SK-N-SH (cell line): ENCODE data around the gene ANKRD33B. TPM values are rescaled to one million over a fixed set of nuclear protein-coding genes. Genes with fewer than 3 reads are reported as not detected.
"Not testable (repeated sequence)": the region's sequence is repeated elsewhere in the genome, so short reads cannot be mapped to it uniquely, and the experiment has no call there.

Source experiments
- CTCF ChIA-PET: fragments of 300-600, 350-600 bp; formaldehyde crosslinking; extraction: SDS; loops from one replicate; lab custom pipeline; 2021; lab: Yijun Ruan, JAX
- POLR2A ChIA-PET: fragments of 350-600 bp; sonication (Branson Sonifier 250); formaldehyde crosslinking; extraction: SDS; loops from one replicate; lab custom pipeline; 2020; ENCODE audit warnings: antibody characterized with exemption, inconsistent platforms; lab: Yijun Ruan, JAX
- DNase-seq: peaks from one replicate; pipeline ENCODE4 v3.0.0; 2012
- H2AFZ ChIP-seq: fragments of 200-600 bp; sonication (generic); 2 replicates; pipeline ENCODE4 v1.8.1; 2016; ENCODE audit warnings: antibody characterized with exemption, mild to moderate bottlenecking, low read depth
- H3F3A ChIP-seq: fragments of 200-600 bp; sonication (generic); replicated peaks from 2 replicates; pipeline ENCODE3; 2016; ENCODE audit warnings: antibody characterized with exemption, mild to moderate bottlenecking; ENCODE audit not compliant: insufficient read depth
- H3K27ac ChIP-seq, 2 experiments: fragments of 200-500 bp in 1 of 2; fragments of 200-600 bp in 1 of 2; sonication (Bioruptor generic) in 1 of 2; sonication (generic), shearing (Covaris generic) in 1 of 2; 2 replicates each; pipeline versions ENCODE4 v1.5.1 to v1.6.1; 2014 to 2016; ENCODE audit warnings: low read depth in 2 of 2, inconsistent platforms in 1 of 2, low read length in 1 of 2, mild to moderate bottlenecking in 1 of 2, mixed read lengths in 1 of 2
- H3K27me3 ChIP-seq: fragments of 200-600 bp; sonication (generic), shearing (Covaris generic); 2 replicates; pipeline ENCODE4 v1.6.1; 2016; ENCODE audit warnings: mixed run types; ENCODE audit not compliant: insufficient read depth
- H3K36me3 ChIP-seq, 2 experiments: fragments of 200-500 bp in 1 of 2; fragments of 200-600 bp in 1 of 2; sonication (Bioruptor generic) in 1 of 2; sonication (generic) in 1 of 2; replicated peaks in 1 of 2; 2 replicates each; pipeline versions ENCODE3 to v1.5.1; 2014 to 2016; ENCODE audit warnings: low read length in 1 of 2, mild to moderate bottlenecking in 1 of 2; ENCODE audit not compliant: insufficient read depth in 2 of 2, control insufficient read depth in 1 of 2
- H3K4me1 ChIP-seq, 2 experiments: fragments of 200-500 bp in 1 of 2; fragments of 200-600 bp in 1 of 2; sonication (Bioruptor generic) in 1 of 2; sonication (generic), shearing (Covaris generic) in 1 of 2; 2 replicates each; pipeline versions ENCODE4 v1.5.1 to v1.6.1; 2014 to 2016; ENCODE audit warnings: low read depth in 1 of 2, low read length in 1 of 2, mixed run types in 1 of 2; ENCODE audit not compliant: insufficient read depth in 2 of 2, control insufficient read depth in 1 of 2
- H3K4me2 ChIP-seq: fragments of 200-600 bp; sonication (generic), shearing (Covaris generic); 2 replicates; pipeline ENCODE4 v1.6.1; 2017; ENCODE audit warnings: mixed run types
- H3K4me3 ChIP-seq, 2 experiments: fragments of 200-500 bp in 1 of 2; fragments of 200-600 bp in 1 of 2; sonication (Bioruptor generic) in 1 of 2; sonication (generic), shearing (Covaris generic) in 1 of 2; 2 replicates each; pipeline versions ENCODE4 v1.5.1 to v1.8.1; 2014 to 2016; ENCODE audit warnings: low read depth in 2 of 2, inconsistent platforms in 1 of 2, low read length in 1 of 2, mild to moderate bottlenecking in 1 of 2, mixed read lengths in 1 of 2, moderate library complexity in 1 of 2
- H3K79me2 ChIP-seq: fragments of 200-600 bp; sonication (generic); 2 replicates; pipeline ENCODE4 v1.8.1; 2017; ENCODE audit warnings: mild to moderate bottlenecking; ENCODE audit not compliant: insufficient read depth
- H3K9ac ChIP-seq: fragments of 200-600 bp; sonication (generic); 2 replicates; pipeline ENCODE4 v1.6.1; 2017; ENCODE audit warnings: mixed run types
- H3K9me2 ChIP-seq: fragments of 200-600 bp; sonication (generic); 2 replicates; pipeline ENCODE4 v1.6.1; 2017; ENCODE audit warnings: mixed run types
- H3K9me3 ChIP-seq: fragments of 200-600 bp; sonication (generic); 2 replicates; pipeline ENCODE4 v1.6.1; 2017; ENCODE audit warnings: mixed run types, mild to moderate bottlenecking, moderate library complexity
- H4K20me1 ChIP-seq: fragments of 200-600 bp; sonication (generic); 2 replicates; pipeline ENCODE4 v1.6.1; 2017; ENCODE audit warnings: mild to moderate bottlenecking, mixed run types; ENCODE audit not compliant: insufficient read depth
- CHD2 ChIP-seq: fragments of 150-350 bp; IDR thresholded peaks from 2 replicates; pipeline ENCODE4 v1.6.1; 2018; ENCODE audit warnings: low read length; ENCODE audit not compliant: partially characterized antibody
- FOSL2 ChIP-seq: IDR thresholded peaks from 2 replicates; pipeline ENCODE4 v1.4.0; 2012; ENCODE audit warnings: low read depth, mild to moderate bottlenecking, moderate library complexity, borderline replicate concordance
- GABPA ChIP-seq: IDR thresholded peaks from 2 replicates; pipeline ENCODE4 v1.4.0; 2012; ENCODE audit warnings: low read depth, mild to moderate bottlenecking
- SIN3A ChIP-seq: IDR thresholded peaks from 2 replicates; pipeline ENCODE4 v1.6.1; 2012; ENCODE audit warnings: low read depth, mild to moderate bottlenecking, low read length, moderate library complexity, borderline replicate concordance
- TCF12 ChIP-seq: IDR thresholded peaks from 2 replicates; pipeline ENCODE4 v1.4.0; 2012
- WGBS: methylation state at CpG from one replicate; pipeline ENCODE4 v1.1.6; 2017; ENCODE audit warnings: low lambda C conversion rate; 5-methylcytosine and 5-hydroxymethylcytosine counted together
- polyA plus RNA-seq, 3 experiments: library from polyadenylated mRNA; depleted of rRNA; stranded (reverse); fragments of >200 nt; gene quantifications; 2 replicates each; pipeline ENCODE4 v1.2.3, GENCODE V29; 2012
- TF ChIP-seq, protein P1 (sequence below): IDR thresholded peaks from 2 replicates; pipeline ENCODE4 v1.4.0; 2012; ENCODE audit warnings: low read depth, borderline replicate concordance
- TF ChIP-seq, protein P2 (sequence below): fragments of 150-350 bp; IDR thresholded peaks from 2 replicates; pipeline ENCODE4 v1.6.1; 2016; ENCODE audit warnings: mild to moderate bottlenecking, low read depth, low read length
- TF ChIP-seq, protein P3 (sequence below): fragments of 200-600 bp; sonication (generic); IDR thresholded peaks from 2 replicates; pipeline ENCODE4 v1.6.1; 2017; ENCODE audit warnings: antibody characterized with exemption, mild to moderate bottlenecking, moderate library complexity
- TF ChIP-seq, protein P4 (sequence below): IDR thresholded peaks from 2 replicates; pipeline ENCODE4 v1.4.0; 2012; ENCODE audit warnings: low read depth

Gene ANKRD33B
- polyA plus RNA-seq, 1 of the 3 experiments (the other 2 are of a cell fraction) = 1.8 TPM

DNA sequence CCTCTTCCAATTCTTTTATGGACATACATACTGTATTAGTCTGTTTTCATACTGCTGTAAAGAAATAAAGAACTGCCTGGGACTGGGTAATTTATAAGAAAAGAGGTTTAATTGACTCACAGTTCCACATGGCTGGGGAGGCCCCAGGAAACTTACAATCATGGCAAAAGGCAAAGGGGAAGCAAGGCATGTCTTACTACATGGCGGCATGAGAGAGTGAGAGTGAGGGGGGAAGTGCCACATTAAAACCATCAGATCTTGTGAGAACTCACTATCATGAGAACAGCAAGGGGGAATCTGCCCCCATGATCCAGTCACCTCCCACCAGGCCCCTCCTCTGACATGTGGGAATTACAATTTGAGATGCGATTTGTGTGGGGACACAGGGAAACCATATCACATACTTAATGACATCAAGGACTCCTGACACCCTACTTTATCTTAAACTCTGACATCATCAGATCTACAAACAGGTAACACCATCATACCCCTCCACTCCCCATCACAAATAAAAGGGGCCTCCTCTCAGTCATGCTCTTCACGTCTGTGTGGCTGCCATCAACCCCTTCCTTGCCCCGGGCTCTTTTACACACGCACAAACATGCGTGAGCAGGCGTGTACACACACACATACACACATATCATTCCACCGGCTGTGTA is 9.7 kb downstream of the ANKRD33B start:
- H3K4me2 ChIP-seq = no peak overlapping the region
- WGBS = 93% methylated on average over 8 of the region's 8 CpGs
- peaks cover 28% of the 10 kb centered on the region for H3K79me2 ChIP-seq
- DNase-seq = no peak
- H3K36me3 ChIP-seq = no peaks in the 10 kb centered on the region
- H3K9ac ChIP-seq = no peak overlapping the region
- no peaks in the 10 kb centered on the region for H3F3A ChIP-seq
- ChIA-PET POLR2A (no interaction called here), CTCF (no interaction called here)
- no peak overlapping the region for H2AFZ ChIP-seq
- H3K9me2 ChIP-seq = no peaks in the 10 kb centered on the region
- H4K20me1 ChIP-seq = peaks cover 9% of the 10 kb centered on the region; the same call in 1 of the 2 replicates
- H3K27me3 ChIP-seq = no peaks in the 10 kb centered on the region
- TF ChIP-seq, protein P1, sequence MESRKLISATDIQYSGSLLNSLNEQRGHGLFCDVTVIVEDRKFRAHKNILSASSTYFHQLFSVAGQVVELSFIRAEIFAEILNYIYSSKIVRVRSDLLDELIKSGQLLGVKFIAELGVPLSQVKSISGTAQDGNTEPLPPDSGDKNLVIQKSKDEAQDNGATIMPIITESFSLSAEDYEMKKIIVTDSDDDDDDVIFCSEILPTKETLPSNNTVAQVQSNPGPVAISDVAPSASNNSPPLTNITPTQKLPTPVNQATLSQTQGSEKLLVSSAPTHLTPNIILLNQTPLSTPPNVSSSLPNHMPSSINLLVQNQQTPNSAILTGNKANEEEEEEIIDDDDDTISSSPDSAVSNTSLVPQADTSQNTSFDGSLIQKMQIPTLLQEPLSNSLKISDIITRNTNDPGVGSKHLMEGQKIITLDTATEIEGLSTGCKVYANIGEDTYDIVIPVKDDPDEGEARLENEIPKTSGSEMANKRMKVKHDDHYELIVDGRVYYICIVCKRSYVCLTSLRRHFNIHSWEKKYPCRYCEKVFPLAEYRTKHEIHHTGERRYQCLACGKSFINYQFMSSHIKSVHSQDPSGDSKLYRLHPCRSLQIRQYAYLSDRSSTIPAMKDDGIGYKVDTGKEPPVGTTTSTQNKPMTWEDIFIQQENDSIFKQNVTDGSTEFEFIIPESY = no peak
- TF ChIP-seq, protein P2, sequence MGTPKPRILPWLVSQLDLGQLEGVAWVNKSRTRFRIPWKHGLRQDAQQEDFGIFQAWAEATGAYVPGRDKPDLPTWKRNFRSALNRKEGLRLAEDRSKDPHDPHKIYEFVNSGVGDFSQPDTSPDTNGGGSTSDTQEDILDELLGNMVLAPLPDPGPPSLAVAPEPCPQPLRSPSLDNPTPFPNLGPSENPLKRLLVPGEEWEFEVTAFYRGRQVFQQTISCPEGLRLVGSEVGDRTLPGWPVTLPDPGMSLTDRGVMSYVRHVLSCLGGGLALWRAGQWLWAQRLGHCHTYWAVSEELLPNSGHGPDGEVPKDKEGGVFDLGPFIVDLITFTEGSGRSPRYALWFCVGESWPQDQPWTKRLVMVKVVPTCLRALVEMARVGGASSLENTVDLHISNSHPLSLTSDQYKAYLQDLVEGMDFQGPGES = no peak
- no peak for TF ChIP-seq CHD2
- no peak for TF ChIP-seq SIN3A
- TF ChIP-seq, protein P3, sequence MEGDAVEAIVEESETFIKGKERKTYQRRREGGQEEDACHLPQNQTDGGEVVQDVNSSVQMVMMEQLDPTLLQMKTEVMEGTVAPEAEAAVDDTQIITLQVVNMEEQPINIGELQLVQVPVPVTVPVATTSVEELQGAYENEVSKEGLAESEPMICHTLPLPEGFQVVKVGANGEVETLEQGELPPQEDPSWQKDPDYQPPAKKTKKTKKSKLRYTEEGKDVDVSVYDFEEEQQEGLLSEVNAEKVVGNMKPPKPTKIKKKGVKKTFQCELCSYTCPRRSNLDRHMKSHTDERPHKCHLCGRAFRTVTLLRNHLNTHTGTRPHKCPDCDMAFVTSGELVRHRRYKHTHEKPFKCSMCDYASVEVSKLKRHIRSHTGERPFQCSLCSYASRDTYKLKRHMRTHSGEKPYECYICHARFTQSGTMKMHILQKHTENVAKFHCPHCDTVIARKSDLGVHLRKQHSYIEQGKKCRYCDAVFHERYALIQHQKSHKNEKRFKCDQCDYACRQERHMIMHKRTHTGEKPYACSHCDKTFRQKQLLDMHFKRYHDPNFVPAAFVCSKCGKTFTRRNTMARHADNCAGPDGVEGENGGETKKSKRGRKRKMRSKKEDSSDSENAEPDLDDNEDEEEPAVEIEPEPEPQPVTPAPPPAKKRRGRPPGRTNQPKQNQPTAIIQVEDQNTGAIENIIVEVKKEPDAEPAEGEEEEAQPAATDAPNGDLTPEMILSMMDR = no peak
- TF ChIP-seq FOSL2 = no peak
- TF ChIP-seq, protein P4, sequence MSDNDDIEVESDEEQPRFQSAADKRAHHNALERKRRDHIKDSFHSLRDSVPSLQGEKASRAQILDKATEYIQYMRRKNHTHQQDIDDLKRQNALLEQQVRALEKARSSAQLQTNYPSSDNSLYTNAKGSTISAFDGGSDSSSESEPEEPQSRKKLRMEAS = no peak
- no peak for TF ChIP-seq TCF12
- TF ChIP-seq GABPA = no peak
- no peak overlapping the region for H3K4me3 ChIP-seq
- H3K4me1 ChIP-seq = peaks cover 0 to 12% of the 10 kb centered on the region in 2 experiments; a peak in 1 of 4 replicates
- no peaks in the 10 kb centered on the region for H3K9me3 ChIP-seq
- no peak overlapping the region for H3K27ac ChIP-seq

DNA sequence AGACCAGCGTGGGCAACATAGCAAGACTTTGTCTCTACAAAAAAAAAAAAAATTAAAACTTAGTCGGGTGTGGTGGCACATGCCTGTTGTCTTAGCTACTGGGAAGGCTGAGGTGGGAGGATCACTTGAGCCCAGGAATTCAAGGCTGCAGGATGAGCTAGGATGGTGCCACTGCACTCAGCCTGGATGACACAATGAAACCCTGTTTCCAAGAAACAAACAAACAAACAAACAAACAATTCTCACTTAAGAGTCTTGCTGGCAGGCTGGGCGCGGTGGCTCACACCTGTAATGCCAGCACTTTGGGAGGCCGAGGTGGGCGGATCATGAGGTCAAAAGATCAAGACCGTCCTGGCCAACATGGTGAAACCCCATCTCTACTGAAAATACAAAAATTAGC is 11.0 kb downstream of the ANKRD33B start:
- CTCF ChIA-PET = not testable (repeated sequence)

More for the DNA sequence above, 11.0 kb downstream of the ANKRD33B start:
- H2AFZ ChIP-seq, H3F3A ChIP-seq, H3K27ac ChIP-seq, H3K9ac ChIP-seq, H3K27me3 ChIP-seq, H3K36me3 ChIP-seq, H3K4me2 ChIP-seq, H3K9me3 ChIP-seq, DNase-seq, H4K20me1 ChIP-seq, POLR2A ChIA-PET, H3K4me3 ChIP-seq, H3K9me2 ChIP-seq: not testable (repeated sequence)
- Histone ChIP-seq H3K79me2 (peaks cover 26% of the 10 kb centered on the region), H3K4me1 (peaks cover 0 to 12% of the 10 kb centered on the region in 2 experiments; a peak in 1 of 4 replicates)
- WGBS = no CpG with 5 or more reads among the region's 7 CpGs
